Thyroid gland (tissue), 4 donors: Measurements from ENCODE around the gene EFNA2. TPM values are rescaled to one million over a fixed set of nuclear protein-coding genes. Genes with fewer than 3 reads are reported as not detected.

ENCODE experiments used
- DNase-seq, 2 donors: peaks; one replicate each; pipeline ENCODE4 v3.0.0-alpha.2; 2019
- H3K27ac ChIP-seq, 3 donors: fragments of 200-600 bp; sonication (generic); 1 replicate in 2 of 3; 2 replicates in 1 of 3; pipeline ENCODE4 v1.5.1; 2016 to 2019; ENCODE audit warnings: mild to moderate bottlenecking in 1 of 3, moderate library complexity in 1 of 3
- H3K27me3 ChIP-seq: fragments of 200-600 bp; sonication (generic); one replicate; pipeline ENCODE4 v1.5.1; 2019
- H3K36me3 ChIP-seq, 2 donors: fragments of 200-600 bp; sonication (generic); one replicate each; pipeline ENCODE4 v1.5.1; 2016 to 2019
- H3K4me1 ChIP-seq, 2 donors: fragments of 200-600 bp; sonication (generic); one replicate each; pipeline ENCODE4 v1.5.1; 2017 to 2019
- H3K4me3 ChIP-seq, 3 donors: fragments of 200-600 bp; sonication (generic); replicated peaks in 1 of 3; 1 replicate in 2 of 3; 2 replicates in 1 of 3; pipeline ENCODE4 v1.5.1; 2016; ENCODE audit warnings: mild to moderate bottlenecking in 1 of 3
- H3K9me3 ChIP-seq: fragments of 200-600 bp; sonication (generic); one replicate; pipeline ENCODE4 v1.5.1; 2017
- CTCF ChIP-seq, 6 experiments: fragments of 200-600 bp in 3 of 6; fragments of 450-650 bp in 3 of 6; sonication (generic) in 3 of 6; IDR thresholded peaks; one replicate each; pipeline ENCODE4 v1.5.1; 2016 to 2019; ENCODE audit warnings: antibody characterized with exemption in 6 of 6, mild to moderate bottlenecking in 2 of 6, inconsistent platforms in 1 of 6, moderate library complexity in 1 of 6
- POLR2A ChIP-seq, 2 donors: fragments of 450-650 bp; IDR thresholded peaks; one replicate each; pipeline ENCODE4 v1.6.1; 2017; ENCODE audit warnings: antibody characterized with exemption in 2 of 2, mild to moderate bottlenecking in 2 of 2, moderate library complexity in 1 of 2
- WGBS, 2 donors: methylation state at CpG; one replicate each; pipeline ENCODE4 v1.1.5; 2017; 5-methylcytosine and 5-hydroxymethylcytosine counted together
- intact Hi-C: fragments of 100-400 bp; cut with DNase I; formaldehyde crosslinking; loops from one replicate; pipeline ENCODE4 v1.15.1; 2023
- total RNA-seq, 4 donors: library from RNA; depleted of rRNA; stranded (reverse); fragments of >200 nt; gene quantifications; one replicate each; pipeline ENCODE4 v1.2.3, GENCODE V29; 2016

EFNA2 gene
- total RNA-seq, 4 donors from 2014 or later, result not detected

DNA sequence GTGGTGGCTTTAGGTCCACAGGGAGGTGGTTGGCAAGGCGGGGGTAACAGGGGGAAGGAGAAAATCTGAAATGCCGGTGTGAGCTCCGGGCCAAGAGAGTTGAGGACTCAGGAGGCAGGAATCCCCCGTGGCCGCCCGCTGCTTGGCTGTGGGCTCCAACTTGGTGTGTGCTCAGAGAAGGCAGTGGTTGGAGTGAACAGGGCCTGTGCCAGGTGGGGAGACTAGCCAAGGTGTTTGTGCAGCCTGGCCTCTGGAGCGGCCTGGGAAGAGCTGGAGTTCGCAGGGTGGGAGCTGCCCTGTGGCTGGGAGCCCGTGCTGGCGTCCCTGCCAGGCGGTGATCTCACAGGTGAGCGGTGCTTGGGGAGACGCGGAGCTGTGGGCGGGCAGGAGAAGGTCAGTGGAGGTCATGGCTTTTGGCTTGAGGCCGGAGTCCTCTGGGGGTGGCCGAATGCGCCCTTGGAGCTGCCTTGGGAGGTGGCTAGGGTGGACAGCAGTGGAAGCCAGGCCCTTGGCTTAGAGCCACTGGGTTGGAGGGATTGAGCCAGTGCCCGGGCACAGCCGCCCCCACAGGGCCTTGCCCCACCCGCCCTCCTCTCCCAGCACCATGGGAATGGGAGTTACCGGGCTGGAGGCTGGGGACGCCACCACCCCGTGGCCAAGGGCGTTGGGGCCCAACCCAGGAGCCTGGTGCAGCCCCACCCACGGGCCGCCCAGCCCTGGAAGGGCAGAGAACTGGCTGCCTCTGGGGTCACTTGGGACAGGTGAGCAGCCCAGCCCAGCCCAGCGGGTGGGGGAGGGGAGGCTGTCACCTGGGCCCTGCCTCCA is 23.7 kb upstream of the EFNA2 start:
- no peaks in the 10 kb centered on the region for H3K27me3 ChIP-seq
- peaks cover 9 to 18% of the 10 kb centered on the region in 2 donors for H3K36me3 ChIP-seq
- H3K4me3 ChIP-seq, result peak overlapping the region in 1 of 3 donors; percentile 71
- intact Hi-C loops, result no loop called here
- TF ChIP-seq CTCF (IDR thresholded peaks at IDR 0.05) (no peak), POLR2A (IDR thresholded peaks at IDR 0.05) (peak in 1 of 2 donors; percentile 77)
- WGBS, 2 donors, result 6 to 19% methylated on average over 11 to 22 of the region's 28 CpGs
- no peaks in the 10 kb centered on the region for H3K9me3 ChIP-seq
- H3K27ac ChIP-seq, result peak overlapping the region; percentile 95 to 97 (median 96)
- peak; percentile 94 to 96 for DNase-seq
- H3K4me1 ChIP-seq, result peaks cover 49 to 87% of the 10 kb centered on the region in 2 donors

- Histone ChIP-seq H3K27me3 (no peaks in the 10 kb centered on the region), H3K9me3 (no peaks in the 10 kb centered on the region), H3K4me3 (peak overlapping the region in 1 of 3 donors; percentile 71), H3K4me1 (peaks cover 55 to 88% of the 10 kb centered on the region in 2 donors), H3K27ac (peak overlapping the region; percentile 95 to 97 (median 96)), H3K36me3 (peaks cover 2 to 12% of the 10 kb centered on the region in 2 donors)
- 18 to 37% methylated on average over 7 to 18 of the region's 21 CpGs for WGBS, 2 donors
- no peak for DNase-seq
- TF ChIP-seq POLR2A (IDR thresholded peaks at IDR 0.05) (peak in 1 of 2 donors; percentile 0), CTCF (IDR thresholded peaks at IDR 0.05) (no peak)
- intact Hi-C loops, result no loop called here
Observed at GRCh38 chr19:1262623-1263123, 23.0 kb upstream of the EFNA2 start.

DNA sequence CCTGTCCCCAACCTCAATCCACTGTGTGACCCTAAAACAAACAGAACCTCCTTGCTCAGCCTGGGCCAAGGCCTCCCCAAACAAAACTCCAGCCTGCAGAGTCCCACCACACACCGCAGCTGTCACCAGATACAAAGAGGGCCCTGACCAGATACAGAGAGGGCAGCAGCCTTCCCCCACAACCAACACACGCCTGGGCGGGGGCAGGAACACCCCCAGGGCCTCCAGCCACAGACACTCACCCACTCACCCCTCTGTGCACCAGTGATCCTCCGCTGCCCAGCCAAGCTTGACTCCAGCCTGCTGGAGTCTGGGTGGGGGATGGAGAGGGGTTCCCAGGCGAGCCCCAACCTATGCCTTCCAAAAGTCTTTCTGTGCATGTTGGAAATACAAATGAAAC is 22.5 kb upstream of the EFNA2 start:
- WGBS, 2 donors, result 37 to 46% methylated on average over 5 of the region's 5 CpGs
- no peaks in the 10 kb centered on the region for H3K27me3 ChIP-seq
- intact Hi-C loops, result no loop called here
- TF ChIP-seq CTCF (IDR thresholded peaks at IDR 0.05) (no peak), POLR2A (IDR thresholded peaks at IDR 0.05) (no peak)
- peak; percentile 68 to 75 for DNase-seq
- H3K27ac ChIP-seq, result peak overlapping the region; percentile 95 to 97 (median 96)
- no peak overlapping the region for H3K4me3 ChIP-seq
- no peaks in the 10 kb centered on the region for H3K9me3 ChIP-seq
- H3K36me3 ChIP-seq, result peaks cover 0 to 6% of the 10 kb centered on the region in 2 donors
- H3K4me1 ChIP-seq, result peaks cover 60 to 88% of the 10 kb centered on the region in 2 donors

GRCh38 chr19:1264801-1265614 is 20.7 kb upstream of the EFNA2 start:
- TF ChIP-seq POLR2A (IDR thresholded peaks at IDR 0.05) (no peak), CTCF (IDR thresholded peaks at IDR 0.05) (no peak)
- 70 to 74% methylated on average over 4 to 9 of the region's 26 CpGs for WGBS, 2 donors
- H3K27ac ChIP-seq, result peak overlapping the region; percentile 68 to 84 (median 78)
- peaks cover 0 to under 1% of the 10 kb centered on the region in 2 donors for H3K36me3 ChIP-seq
- intact Hi-C loops, result no loop called here
- H3K4me1 ChIP-seq, result peaks cover 67 to 80% of the 10 kb centered on the region in 2 donors
- DNase-seq, result peak; percentile 59 to 63
- no peaks in the 10 kb centered on the region for H3K9me3 ChIP-seq
- H3K27me3 ChIP-seq, result no peaks in the 10 kb centered on the region
- no peak overlapping the region for H3K4me3 ChIP-seq
